Skeletal muscle tissue (tissue), 4 donors: ENCODE results near the gene BARHL1. TPM values are rescaled to one million over a fixed set of nuclear protein-coding genes. Genes with fewer than 3 reads are reported as not detected.
A peak's percentile ranks its signal among the peaks of the same experiment; 100 is the strongest.
"Not testable (repeated sequence)": the region's sequence is repeated elsewhere in the genome, so short reads cannot be mapped to it uniquely, and the experiment has no call there.

Experiments used
- H3K27ac ChIP-seq: one replicate; pipeline ENCODE4 v1.7.0; 2013; ENCODE audit warnings: mild to moderate bottlenecking, low read depth, low read length, inconsistent platforms
- H3K27me3 ChIP-seq, 3 donors: one replicate each; pipeline ENCODE4 v1.7.0; 2013; ENCODE audit warnings: low read length in 3 of 3; ENCODE audit not compliant: control insufficient read depth in 3 of 3, insufficient read depth in 3 of 3
- H3K36me3 ChIP-seq, 3 donors: one replicate each; pipeline ENCODE4 v1.7.0; 2013; ENCODE audit warnings: low read length in 3 of 3; ENCODE audit not compliant: control insufficient read depth in 3 of 3, insufficient read depth in 3 of 3
- H3K4me1 ChIP-seq, 3 donors: one replicate each; pipeline ENCODE4 v1.7.0; 2013; ENCODE audit warnings: low read length in 3 of 3, mild to moderate bottlenecking in 3 of 3; ENCODE audit not compliant: control insufficient read depth in 3 of 3, insufficient read depth in 3 of 3
- H3K4me3 ChIP-seq, 3 donors: one replicate each; pipeline ENCODE4 v1.7.0; 2013; ENCODE audit warnings: low read length in 3 of 3
- H3K9ac ChIP-seq, 3 donors: one replicate each; pipeline ENCODE4 v1.7.0; 2013; ENCODE audit warnings: low read length in 3 of 3, mild to moderate bottlenecking in 3 of 3, moderate library complexity in 2 of 3, low read depth in 1 of 3
- H3K9me3 ChIP-seq, 3 donors: one replicate each; pipeline ENCODE4 v1.7.0; 2013; ENCODE audit warnings: low read length in 3 of 3; ENCODE audit not compliant: control insufficient read depth in 3 of 3
- total RNA-seq: library from RNA; depleted of rRNA; stranded (reverse); fragments of >200 nt; gene quantifications from one replicate; pipeline ENCODE4 v1.2.3, GENCODE V29; 2014
- donor health status: Osteomylitis.

Gene BARHL1
- total RNA-seq, 1 donor from 2014 or later, result not detected

GRCh38 chr9:132555528-132555927 lies 26.9 kb upstream of the BARHL1 start:
- H3K27ac ChIP-seq, result no peak overlapping the region
- peaks cover 0 to 5% (median 2%) of the 10 kb centered on the region in 3 donors for H3K9me3 ChIP-seq
- no peak overlapping the region for H3K4me3 ChIP-seq
- H3K27me3 ChIP-seq, result peaks cover 16 to 48% (median 40%) of the 10 kb centered on the region in 3 donors
- no peaks in the 10 kb centered on the region for H3K36me3 ChIP-seq
- peaks cover 0 to 8% (median 4%) of the 10 kb centered on the region in 3 donors for H3K4me1 ChIP-seq
- no peak overlapping the region for H3K9ac ChIP-seq

DNA sequence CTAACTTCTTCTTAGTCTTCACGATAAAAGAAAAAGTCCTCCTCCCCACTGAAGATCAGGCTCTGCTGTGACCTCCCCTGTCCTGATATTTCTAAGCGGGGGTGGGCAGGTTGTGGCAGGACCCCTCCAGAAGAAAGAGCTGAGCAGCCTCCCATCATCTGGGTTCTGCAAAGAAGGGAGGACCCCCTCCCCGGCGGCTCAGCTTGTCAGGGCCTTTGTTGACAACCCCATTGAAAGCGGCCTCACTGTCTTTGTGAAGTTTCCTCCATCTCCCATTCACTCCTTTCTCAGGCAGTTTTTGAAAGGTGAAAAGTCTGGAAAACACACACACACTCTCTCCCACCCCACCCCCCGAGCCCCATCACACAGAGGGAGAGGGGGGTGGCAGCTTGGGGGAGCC lies 26.2 kb upstream of the BARHL1 start:
- no peak overlapping the region for H3K27ac ChIP-seq
- peaks cover 16 to 49% (median 34%) of the 10 kb centered on the region in 3 donors for H3K27me3 ChIP-seq
- no peak overlapping the region for H3K4me3 ChIP-seq
- peaks cover 3 to 13% (median 11%) of the 10 kb centered on the region in 3 donors for H3K4me1 ChIP-seq
- H3K9me3 ChIP-seq, result peaks cover 0 to 5% (median 2%) of the 10 kb centered on the region in 3 donors
- no peaks in the 10 kb centered on the region for H3K36me3 ChIP-seq
- no peak overlapping the region for H3K9ac ChIP-seq

- peaks cover 5 to 18% (median 14%) of the 10 kb centered on the region in 3 donors for H3K4me1 ChIP-seq
- H3K9ac ChIP-seq, result no peak overlapping the region
- no peaks in the 10 kb centered on the region for H3K36me3 ChIP-seq
- no peak overlapping the region for H3K27ac ChIP-seq
- peaks cover 0 to 5% (median 2%) of the 10 kb centered on the region in 3 donors for H3K9me3 ChIP-seq
- H3K27me3 ChIP-seq, result peaks cover 18 to 50% (median 36%) of the 10 kb centered on the region in 3 donors
- H3K4me3 ChIP-seq, result no peak overlapping the region
Observed at GRCh38 chr9:132556714-132557113, 25.7 kb upstream of the BARHL1 start.

DNA sequence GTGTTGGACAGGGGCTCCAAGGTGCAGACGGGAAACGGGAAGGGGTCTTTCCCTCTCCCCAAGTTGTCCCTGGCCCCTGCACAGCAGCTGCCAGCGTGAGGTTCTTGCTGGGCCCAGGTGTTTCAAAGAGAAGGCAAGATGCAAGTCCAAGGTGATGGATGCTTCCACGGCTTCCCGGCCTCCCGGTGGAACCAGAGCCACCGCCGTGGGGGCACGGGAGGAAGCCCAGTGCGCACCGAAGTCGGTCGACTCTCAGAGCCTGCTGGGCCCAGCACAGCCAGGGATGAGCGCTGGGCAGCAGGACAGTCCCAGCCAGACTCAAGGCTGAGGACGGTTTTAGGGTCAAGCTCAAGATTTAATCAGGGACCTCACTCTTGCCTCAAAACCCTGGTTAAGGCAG lies 25.2 kb upstream of the BARHL1 start:
- Histone ChIP-seq H3K27me3 (peaks cover 20 to 47% (median 34%) of the 10 kb centered on the region in 3 donors), H3K9ac (no peak overlapping the region), H3K27ac (no peak overlapping the region), H3K36me3 (no peaks in the 10 kb centered on the region), H3K4me1 (peaks cover 7 to 20% (median 15%) of the 10 kb centered on the region in 3 donors), H3K4me3 (no peak overlapping the region), H3K9me3 (peaks cover 0 to 5% (median 2%) of the 10 kb centered on the region in 3 donors)

- H3K9me3 ChIP-seq, result no peaks in the 10 kb centered on the region
- H3K9ac ChIP-seq, result no peak overlapping the region
- H3K27ac ChIP-seq, result no peak overlapping the region
- H3K4me1 ChIP-seq, result peaks cover 7 to 20% (median 15%) of the 10 kb centered on the region in 3 donors
- H3K36me3 ChIP-seq, result no peaks in the 10 kb centered on the region
- H3K27me3 ChIP-seq, result peaks cover 12 to 34% (median 27%) of the 10 kb centered on the region in 3 donors
- H3K4me3 ChIP-seq, result no peak overlapping the region
Observed at GRCh38 chr9:132559711-132560110, 22.7 kb upstream of the BARHL1 start.

DNA sequence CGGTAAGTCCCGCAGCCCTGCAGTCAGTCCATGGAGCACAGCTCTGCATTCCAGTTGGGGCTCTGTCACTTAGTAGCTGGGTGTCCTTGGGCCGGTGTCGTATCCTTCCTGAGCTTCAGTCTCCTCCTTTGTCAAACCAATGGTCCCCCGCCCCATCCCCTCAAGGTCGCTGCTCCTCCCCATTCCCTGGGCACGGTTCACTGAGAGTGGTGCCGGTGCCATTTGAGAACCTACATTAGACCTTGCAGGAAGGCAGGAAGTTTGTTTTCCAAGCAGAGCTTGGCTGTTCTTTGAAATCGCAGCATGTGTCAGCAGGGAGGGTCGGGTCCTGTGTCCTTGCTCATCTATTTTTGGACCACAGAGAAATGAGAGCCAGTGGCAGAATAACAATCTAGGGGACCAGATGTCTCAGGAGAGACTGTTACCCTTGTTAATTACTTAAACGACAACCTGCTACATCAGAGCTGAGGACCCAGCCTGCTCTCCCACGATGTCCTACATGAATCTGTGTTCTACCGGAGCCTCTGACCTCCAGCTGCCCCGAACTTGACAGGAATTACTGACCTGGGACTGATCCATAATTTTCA lies 21.7 kb upstream of the BARHL1 start:
- H3K9me3 ChIP-seq, result no peaks in the 10 kb centered on the region
- H3K27me3 ChIP-seq, result peaks cover 9 to 26% (median 25%) of the 10 kb centered on the region in 3 donors
- H3K4me3 ChIP-seq, result peak overlapping the region in 1 of 3 donors; percentile 36
- H3K36me3 ChIP-seq, result no peaks in the 10 kb centered on the region
- no peak overlapping the region for H3K27ac ChIP-seq
- no peak overlapping the region for H3K9ac ChIP-seq
- H3K4me1 ChIP-seq, result peaks cover 7 to 20% (median 15%) of the 10 kb centered on the region in 3 donors

GRCh38 chr9:132562306-132562573 lies 20.2 kb upstream of the BARHL1 start:
- H3K36me3 ChIP-seq, result no peaks in the 10 kb centered on the region
- H3K4me1 ChIP-seq, result peaks cover 7 to 20% (median 15%) of the 10 kb centered on the region in 3 donors
- H3K27me3 ChIP-seq, result peaks cover 4 to 18% (median 16%) of the 10 kb centered on the region in 3 donors
- no peak overlapping the region for H3K4me3 ChIP-seq
- H3K27ac ChIP-seq, result no peak overlapping the region
- no peak overlapping the region for H3K9ac ChIP-seq
- H3K9me3 ChIP-seq, result no peaks in the 10 kb centered on the region

DNA sequence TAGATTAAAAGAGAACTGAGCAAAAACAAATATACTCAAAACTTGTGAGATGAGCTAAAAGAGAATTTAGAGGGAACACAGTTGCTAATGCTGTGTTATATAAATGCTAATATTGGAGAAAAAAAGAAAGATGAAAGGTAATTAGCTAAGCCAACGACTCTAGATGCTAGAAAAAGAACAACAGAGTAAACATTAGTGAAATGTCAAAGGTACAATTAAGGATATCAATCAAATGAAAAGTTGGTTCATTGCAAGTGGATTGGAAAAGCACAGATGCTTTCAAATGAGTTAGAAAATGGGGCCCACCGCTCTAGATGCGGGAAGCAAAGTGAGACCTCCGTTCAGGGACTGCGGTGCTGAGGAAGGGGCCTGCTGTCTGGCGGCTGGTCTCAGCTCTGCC lies 17.9 kb upstream of the BARHL1 start:
- Histone ChIP-seq H3K9me3 (no peaks in the 10 kb centered on the region), H3K4me1 (peaks cover 7 to 20% (median 15%) of the 10 kb centered on the region in 3 donors), H3K27ac (no peak overlapping the region), H3K27me3 (peaks cover 4 to 15% (median 13%) of the 10 kb centered on the region in 3 donors), H3K36me3 (no peaks in the 10 kb centered on the region), H3K9ac (no peak overlapping the region), H3K4me3 (no peak overlapping the region)

DNA sequence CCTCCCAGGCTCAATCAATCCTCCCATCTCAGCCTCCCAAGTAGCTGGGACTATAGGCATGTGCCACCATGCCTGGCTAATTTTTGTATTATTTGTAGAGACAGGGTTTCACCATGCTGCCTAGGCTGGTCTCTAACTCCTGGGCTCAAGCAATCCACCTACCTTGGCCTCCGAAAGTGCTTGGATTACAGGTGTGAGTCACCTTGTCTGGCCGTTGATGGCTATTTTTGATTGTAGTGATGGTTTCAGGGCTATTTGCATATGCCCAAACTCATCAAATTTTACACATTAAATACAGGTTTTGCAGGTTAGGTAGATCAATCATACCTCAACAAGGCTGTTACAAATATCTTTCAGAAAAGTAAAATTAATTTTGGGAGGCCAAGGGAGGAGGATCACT lies 13.6 kb upstream of the BARHL1 start:
- not testable (repeated sequence) for H3K27ac ChIP-seq, H3K36me3 ChIP-seq, H3K4me3 ChIP-seq, H3K9ac ChIP-seq, H3K4me1 ChIP-seq, H3K9me3 ChIP-seq
- peaks cover 12 to 36% (median 26%) of the 10 kb centered on the region in 3 donors for H3K27me3 ChIP-seq

DNA sequence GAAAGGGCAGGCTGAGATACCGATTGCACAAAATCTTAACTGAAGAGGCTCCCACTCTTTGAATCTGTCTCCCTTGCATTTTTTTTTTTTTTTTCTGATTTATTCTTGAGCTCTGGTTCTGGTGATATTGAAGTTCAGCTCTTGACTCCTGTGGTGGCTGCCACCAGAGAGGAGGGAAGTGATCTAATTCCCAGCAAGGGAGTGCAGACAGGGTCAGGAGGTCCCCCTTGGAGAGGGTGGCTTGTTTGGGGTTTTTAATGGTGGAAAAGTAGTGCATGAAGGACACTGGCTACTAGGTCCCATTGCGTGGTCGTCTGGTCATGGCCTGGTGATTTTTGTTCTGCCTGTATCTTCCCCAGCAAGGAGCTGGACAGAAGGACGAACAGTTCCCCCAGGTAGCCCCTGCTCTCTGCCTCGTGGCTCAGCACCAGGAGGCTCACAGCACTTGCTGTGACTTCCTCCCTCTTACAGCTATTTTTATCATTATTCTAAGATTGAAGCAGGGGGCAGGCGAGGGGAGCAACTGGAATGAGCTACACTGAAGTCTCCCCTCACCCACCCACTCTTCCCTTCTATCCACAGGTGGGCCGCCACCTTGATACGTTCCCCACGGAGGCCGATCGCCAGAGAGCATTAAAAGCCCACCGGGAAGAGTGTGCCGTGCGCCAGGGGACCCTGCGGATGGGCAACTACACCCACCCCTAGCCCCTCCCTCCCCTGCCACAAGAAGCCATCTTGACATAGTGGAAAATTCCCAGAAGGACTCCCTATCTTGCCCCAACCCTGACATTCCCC lies 10.4 kb upstream of the BARHL1 start:
- H3K4me1 ChIP-seq, result peaks cover 0 to 1% (median 0%) of the 10 kb centered on the region in 3 donors
- no peaks in the 10 kb centered on the region for H3K9me3 ChIP-seq
- no peak overlapping the region for H3K9ac ChIP-seq
- H3K27me3 ChIP-seq, result peaks cover 39 to 61% (median 53%) of the 10 kb centered on the region in 3 donors
- H3K36me3 ChIP-seq, result no peaks in the 10 kb centered on the region
- no peak overlapping the region for H3K4me3 ChIP-seq
- H3K27ac ChIP-seq, result no peak overlapping the region
